CD14-positive monocyte (primary cell): Measurements from ENCODE around the gene CORO2A. TPM values are rescaled to one million over a fixed set of nuclear protein-coding genes. Genes with fewer than 3 reads are reported as not detected.

Experiments used
- DNase-seq, 3 donors: peaks; one replicate each; pipeline ENCODE4 v3.0.0-alpha.2; 2011 to 2022
- H2AFZ ChIP-seq: 2 replicates; pipeline ENCODE4 v1.6.0; 2012; ENCODE audit warnings: mild to moderate bottlenecking, low read depth, low read length, inconsistent platforms; ENCODE audit not compliant: insufficient read depth, poor library complexity, severe bottlenecking
- H3K27ac ChIP-seq, 2 donors: 1 replicate in 1 of 2; 2 replicates in 1 of 2; pipeline ENCODE4 v1.5.1; 2012 to 2013; ENCODE audit warnings: low read length in 2 of 2, control low read depth in 1 of 2, inconsistent platforms in 1 of 2, low read depth in 1 of 2, mild to moderate bottlenecking in 1 of 2
- H3K27me3 ChIP-seq, 2 donors: one replicate each; pipeline versions ENCODE4 v1.6.0 to v1.6.1; 2011 to 2013; ENCODE audit warnings: low read length in 2 of 2; ENCODE audit not compliant: control insufficient read depth in 2 of 2, insufficient read depth in 2 of 2
- H3K36me3 ChIP-seq, 2 donors: replicated peaks in 1 of 2; 1 replicate in 1 of 2; 2 replicates in 1 of 2; pipeline versions ENCODE4 v1.5.1 to v1.6.1; 2012 to 2013; ENCODE audit warnings: low read length in 2 of 2, control low read depth in 1 of 2, inconsistent platforms in 1 of 2, mild to moderate bottlenecking in 1 of 2; ENCODE audit not compliant: insufficient read depth in 2 of 2, control insufficient read depth in 1 of 2
- H3K4me1 ChIP-seq, 2 donors: 1 replicate in 1 of 2; 2 replicates in 1 of 2; pipeline versions ENCODE4 v1.5.1 to v1.6.1; 2012 to 2013; ENCODE audit warnings: low read length in 2 of 2, control low read depth in 1 of 2, inconsistent platforms in 1 of 2, mild to moderate bottlenecking in 1 of 2, moderate library complexity in 1 of 2; ENCODE audit not compliant: insufficient read depth in 2 of 2, control insufficient read depth in 1 of 2
- H3K4me2 ChIP-seq: replicated peaks from 2 replicates; pipeline ENCODE3; 2012; ENCODE audit warnings: low read length, moderate library complexity, mild to moderate bottlenecking; ENCODE audit not compliant: poor library complexity, severe bottlenecking; ENCODE audit errors: extremely low read depth
- H3K4me3 ChIP-seq, 3 experiments: fragments of 200-600 bp in 1 of 3; sonication (generic) in 1 of 3; replicated peaks in 1 of 3; 1 replicate in 2 of 3; 2 replicates in 1 of 3; pipeline ENCODE4 v1.5.1; 2011 to 2013; ENCODE audit warnings: low read length in 3 of 3, mild to moderate bottlenecking in 3 of 3, control low read depth in 2 of 3, low read depth in 2 of 3, inconsistent platforms in 1 of 3, moderate library complexity in 1 of 3
- H3K79me2 ChIP-seq: 2 replicates; pipeline ENCODE4 v1.6.0; 2012; ENCODE audit warnings: mild to moderate bottlenecking, control low read depth, inconsistent platforms, low read length, moderate library complexity; ENCODE audit not compliant: insufficient read depth
- H3K9ac ChIP-seq: 2 replicates; pipeline ENCODE4 v1.6.0; 2017; ENCODE audit warnings: low read length, mild to moderate bottlenecking; ENCODE audit not compliant: insufficient read depth, poor library complexity, severe bottlenecking
- H3K9me3 ChIP-seq, 2 donors: replicated peaks in 1 of 2; 1 replicate in 1 of 2; 2 replicates in 1 of 2; pipeline versions ENCODE4 v1.5.1 to v1.6.1; 2012 to 2013; ENCODE audit warnings: low read length in 2 of 2, control low read depth in 1 of 2; ENCODE audit not compliant: control insufficient read depth in 1 of 2, insufficient read depth in 1 of 2
- H4K20me1 ChIP-seq: 2 replicates; pipeline ENCODE4 v1.6.0; 2012; ENCODE audit warnings: mild to moderate bottlenecking, low read length, control low read depth, moderate library complexity; ENCODE audit not compliant: insufficient read depth
- H3K27ac Mint-ChIP-seq, 7 donors: one replicate each; pipeline ENCODE4 v1.8.0; 2020; ENCODE audit warnings: mild to moderate bottlenecking in 7 of 7, mixed read lengths in 7 of 7, moderate library complexity in 6 of 7, inconsistent platforms in 2 of 7
- H3K27me3 Mint-ChIP-seq, 3 donors: one replicate each; pipeline ENCODE4 v1.8.0; 2021 to 2022; ENCODE audit warnings: low read depth in 3 of 3, mild to moderate bottlenecking in 3 of 3, mixed read lengths in 3 of 3, moderate library complexity in 3 of 3, inconsistent platforms in 1 of 3
- H3K36me3 Mint-ChIP-seq, 2 donors: one replicate each; pipeline ENCODE4 v1.8.0; 2020; ENCODE audit warnings: mixed read lengths in 2 of 2, inconsistent platforms in 1 of 2, mild to moderate bottlenecking in 1 of 2
- H3K4me1 Mint-ChIP-seq: one replicate; pipeline ENCODE4 v1.8.0; 2020; ENCODE audit warnings: mild to moderate bottlenecking, mixed read lengths
- H3K4me3 Mint-ChIP-seq, 2 donors: one replicate each; pipeline ENCODE4 v1.8.0; 2020; ENCODE audit warnings: mild to moderate bottlenecking in 2 of 2, mixed read lengths in 2 of 2, moderate library complexity in 1 of 2
- H3K9me3 Mint-ChIP-seq, 7 donors: one replicate each; pipeline ENCODE4 v1.8.0; 2020 to 2022; ENCODE audit warnings: mixed read lengths in 7 of 7, mild to moderate bottlenecking in 6 of 7, moderate library complexity in 6 of 7, inconsistent platforms in 2 of 7
- WGBS: methylation state at CpG from one replicate; pipeline ENCODE4 v1.1.5; 2013; ENCODE audit warnings: missing lambda C conversion rate; ENCODE audit not compliant: insufficient coverage; 5-methylcytosine and 5-hydroxymethylcytosine counted together
- intact Hi-C, 2 donors: fragments of 100-400 bp; cut with micrococcal nuclease; formaldehyde crosslinking; loops; one replicate each; pipeline versions ENCODE4 v1.15.0 to v1.15.1; 2023
- polyA plus RNA-seq, 3 donors: library from polyadenylated mRNA; depleted of rRNA in 1 of 3; unstranded in 2 of 3; stranded (reverse) in 1 of 3; fragments of 300-500 nt in 2 of 3; fragments of >200 nt in 1 of 3; fragmentation: Illumina TruSeq in 2 of 3; gene quantifications; 1 replicate in 2 of 3; 2 replicates in 1 of 3; pipeline ENCODE4 v1.2.3, GENCODE V29; 2012 to 2021
- TF ChIP-seq, protein P1 (sequence below): fragments of 200-600 bp; IDR thresholded peaks from one replicate; pipeline ENCODE4 v1.8.0; 2022; ENCODE audit warnings: antibody characterized with exemption, mild to moderate bottlenecking

The CORO2A gene
- polyA plus RNA-seq, 3 donors, result 1.2 to 3.5 (median 2.1) TPM

- intact Hi-C loops, result no loop called here
- H3K4me3 Mint-ChIP-seq, result no peak overlapping the region
- WGBS, result 67% methylated on average over 2 of the region's 3 CpGs
Observed at GRCh38 chr9:98150721-98151120, 41.7 kb downstream of the CORO2A start.

DNA sequence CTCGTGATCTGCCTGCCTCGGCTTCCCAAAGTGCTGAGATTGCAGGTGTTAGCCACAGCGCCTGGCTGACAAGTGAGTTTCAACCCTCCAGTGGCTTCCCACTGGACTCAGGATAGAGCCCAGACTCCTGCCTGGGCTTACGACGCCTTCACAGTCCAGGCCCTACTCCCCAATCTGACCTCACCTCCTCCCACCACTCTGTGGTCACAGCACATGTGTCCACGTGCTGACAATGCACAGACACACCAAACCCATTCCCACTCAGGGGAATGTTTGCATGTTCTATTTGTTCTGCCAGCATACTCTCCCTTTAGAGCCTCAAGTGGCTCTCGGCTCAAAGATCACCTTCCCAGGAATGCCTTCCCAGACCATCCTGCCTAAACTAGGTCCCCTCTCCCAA lies 42.3 kb downstream of the CORO2A start:
- 92% methylated on average over 6 of the region's 7 CpGs for whole genome bisulfite sequencing
- Histone ChIP-seq H2AFZ (no peak overlapping the region), H3K27me3 (no peaks in the 10 kb centered on the region), H4K20me1 (no peaks in the 10 kb centered on the region), H3K36me3 (peaks cover 0 to 10% of the 10 kb centered on the region in 2 donors), H3K4me1 (peaks cover 27 to 29% of the 10 kb centered on the region in 2 donors), H3K4me3 (no peak overlapping the region), H3K9me3 (no peaks in the 10 kb centered on the region), H3K27ac (no peak overlapping the region), H3K79me2 (no peaks in the 10 kb centered on the region), H3K4me2 (no peak overlapping the region), H3K9ac (no peak overlapping the region)
- H3K9me3 Mint-ChIP-seq, result peaks cover 0 to 2% (median 0%) of the 10 kb centered on the region in 7 donors
- no peak overlapping the region for H3K4me3 Mint-ChIP-seq
- DNase-seq, result no peak
- H3K36me3 Mint-ChIP-seq, result peaks cover 26 to 46% of the 10 kb centered on the region in 2 donors
- H3K27ac Mint-ChIP-seq, result peak overlapping the region in 3 of 7 donors; percentile 7 to 74 (median 17)
- H3K27me3 Mint-ChIP-seq, result peaks cover 0 to 1% (median 0%) of the 10 kb centered on the region in 3 donors
- intact Hi-C loops, result no loop called here
- peaks cover 35% of the 10 kb centered on the region for H3K4me1 Mint-ChIP-seq
- TF ChIP-seq, protein P1, sequence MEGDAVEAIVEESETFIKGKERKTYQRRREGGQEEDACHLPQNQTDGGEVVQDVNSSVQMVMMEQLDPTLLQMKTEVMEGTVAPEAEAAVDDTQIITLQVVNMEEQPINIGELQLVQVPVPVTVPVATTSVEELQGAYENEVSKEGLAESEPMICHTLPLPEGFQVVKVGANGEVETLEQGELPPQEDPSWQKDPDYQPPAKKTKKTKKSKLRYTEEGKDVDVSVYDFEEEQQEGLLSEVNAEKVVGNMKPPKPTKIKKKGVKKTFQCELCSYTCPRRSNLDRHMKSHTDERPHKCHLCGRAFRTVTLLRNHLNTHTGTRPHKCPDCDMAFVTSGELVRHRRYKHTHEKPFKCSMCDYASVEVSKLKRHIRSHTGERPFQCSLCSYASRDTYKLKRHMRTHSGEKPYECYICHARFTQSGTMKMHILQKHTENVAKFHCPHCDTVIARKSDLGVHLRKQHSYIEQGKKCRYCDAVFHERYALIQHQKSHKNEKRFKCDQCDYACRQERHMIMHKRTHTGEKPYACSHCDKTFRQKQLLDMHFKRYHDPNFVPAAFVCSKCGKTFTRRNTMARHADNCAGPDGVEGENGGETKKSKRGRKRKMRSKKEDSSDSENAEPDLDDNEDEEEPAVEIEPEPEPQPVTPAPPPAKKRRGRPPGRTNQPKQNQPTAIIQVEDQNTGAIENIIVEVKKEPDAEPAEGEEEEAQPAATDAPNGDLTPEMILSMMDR, result no peak

More at GRCh38 chr9:98150721-98151120, 41.7 kb downstream of the CORO2A start:
- Histone ChIP-seq H2AFZ (no peak overlapping the region), H4K20me1 (no peaks in the 10 kb centered on the region), H3K4me2 (no peak overlapping the region), H3K27me3 (no peaks in the 10 kb centered on the region), H3K9ac (no peak overlapping the region), H3K36me3 (peaks cover 0 to 13% of the 10 kb centered on the region in 2 donors), H3K4me1 (peaks cover 22 to 23% of the 10 kb centered on the region in 2 donors), H3K4me3 (no peak overlapping the region), H3K79me2 (no peaks in the 10 kb centered on the region), H3K27ac (peak overlapping the region in 1 of 2 donors; percentile 43), H3K9me3 (no peaks in the 10 kb centered on the region)
- Mint-ChIP-seq H3K27ac (peak overlapping the region in 4 of 7 donors; percentile 29 to 52 (median 43)), H3K9me3 (peaks cover 0 to 2% (median 0%) of the 10 kb centered on the region in 7 donors), H3K27me3 (peaks cover 0 to 1% (median 0%) of the 10 kb centered on the region in 3 donors), H3K36me3 (peaks cover 27 to 50% of the 10 kb centered on the region in 2 donors), H3K4me1 (peaks cover 29% of the 10 kb centered on the region)
- TF ChIP-seq, protein P1, result no peak
- peak in 2 of 3 donors; percentile 20 to 21 for DNase-seq
